ENCODE measurements around the gene PCSK6. TPM values are rescaled to one million over a fixed set of nuclear protein-coding genes. Genes with fewer than 3 reads are reported as not detected.
A peak's percentile ranks its signal among the peaks of the same experiment; 100 is the strongest.

The PCSK6 gene
- total RNA-seq, 1 experiment from 2014 or later, result 2.9 TPM

- peaks cover 5% of the 10 kb centered on the region for H3K27me3 Mint-ChIP-seq (ENCODE audit: low read depth)
- CTCF ChIA-PET, result no interaction called here
- H3K4me1 Mint-ChIP-seq, result peaks cover 6% of the 10 kb centered on the region
- POLR2A ChIA-PET, result no interaction called here
- H3K27ac Mint-ChIP-seq, result no peak overlapping the region
- H3K36me3 Mint-ChIP-seq, result no peaks in the 10 kb centered on the region
- ATAC-seq (no peak), DNase-seq (ENCODE audit: low spot score) (no peak)
- H3K4me3 Mint-ChIP-seq, result no peak overlapping the region
- no peaks in the 10 kb centered on the region for H3K9me3 Mint-ChIP-seq
- TF ChIP-seq GABPB1 (CRISPR knock-in tag; IDR thresholded peaks at IDR 0.05), result peak; percentile 91
- TF ChIP-seq ELF4 (CRISPR knock-in tag; IDR thresholded peaks at IDR 0.05; ENCODE audit: low read depth), result no peak
Observed at GRCh38 chr15:101324524-101325177, 164.9 kb downstream of the PCSK6 start.

- Mint-ChIP-seq H3K4me3 (no peak overlapping the region), H3K27me3 (ENCODE audit: low read depth) (peaks cover 3% of the 10 kb centered on the region), H3K9me3 (no peaks in the 10 kb centered on the region), H3K27ac (no peak overlapping the region), H3K36me3 (no peaks in the 10 kb centered on the region), H3K4me1 (peaks cover 6% of the 10 kb centered on the region)
- POLR2A ChIA-PET, result no interaction called here
- ATAC-seq (no peak), DNase-seq (ENCODE audit: low spot score) (no peak)
- CTCF ChIA-PET, result interaction anchor here (0.7 kb wide), 1 partner anchor 318 kb away, joined by 3 read pairs; no protein-coding TSS in a partner anchor
- TF ChIP-seq ETV6 (CRISPR knock-in tag; IDR thresholded peaks at IDR 0.05), result no peak
- TF ChIP-seq NFATC4 (CRISPR knock-in tag; IDR thresholded peaks at IDR 0.05), result no peak
- no peak for TF ChIP-seq SMAD4 (CRISPR knock-in tag; IDR thresholded peaks at IDR 0.05)
- TF ChIP-seq, protein P1, sequence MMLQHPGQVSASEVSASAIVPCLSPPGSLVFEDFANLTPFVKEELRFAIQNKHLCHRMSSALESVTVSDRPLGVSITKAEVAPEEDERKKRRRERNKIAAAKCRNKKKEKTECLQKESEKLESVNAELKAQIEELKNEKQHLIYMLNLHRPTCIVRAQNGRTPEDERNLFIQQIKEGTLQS (CRISPR knock-in tag; conservative IDR thresholded peaks at IDR 0.05), result no peak
- TF ChIP-seq JUN (CRISPR knock-in tag; IDR thresholded peaks at IDR 0.05), result no peak
- TF ChIP-seq ZNF317 (CRISPR knock-in tag; IDR thresholded peaks at IDR 0.05; ENCODE audit: borderline replicate concordance, low read depth), result no peak
- TF ChIP-seq MXD4 (CRISPR knock-in tag; IDR thresholded peaks at IDR 0.05; ENCODE audit: borderline replicate concordance), result no peak
- TF ChIP-seq FOXK1 (CRISPR knock-in tag; IDR thresholded peaks at IDR 0.05), result no peak
Observed at GRCh38 chr15:101323793-101324523, 165.5 kb downstream of the PCSK6 start.

- no peak overlapping the region for H3K27ac Mint-ChIP-seq
- no peaks in the 10 kb centered on the region for H3K9me3 Mint-ChIP-seq
- no peak for ATAC-seq
- peaks cover 6% of the 10 kb centered on the region for H3K4me1 Mint-ChIP-seq
- H3K36me3 Mint-ChIP-seq, result no peaks in the 10 kb centered on the region
- CTCF ChIA-PET, result interaction anchor here (0.7 kb wide), 1 partner anchor 319 kb away, joined by 3 read pairs; no protein-coding TSS in a partner anchor
- no peak for DNase-seq (ENCODE audit: low spot score)
- POLR2A ChIA-PET, result no interaction called here
- TF ChIP-seq, protein P2, sequence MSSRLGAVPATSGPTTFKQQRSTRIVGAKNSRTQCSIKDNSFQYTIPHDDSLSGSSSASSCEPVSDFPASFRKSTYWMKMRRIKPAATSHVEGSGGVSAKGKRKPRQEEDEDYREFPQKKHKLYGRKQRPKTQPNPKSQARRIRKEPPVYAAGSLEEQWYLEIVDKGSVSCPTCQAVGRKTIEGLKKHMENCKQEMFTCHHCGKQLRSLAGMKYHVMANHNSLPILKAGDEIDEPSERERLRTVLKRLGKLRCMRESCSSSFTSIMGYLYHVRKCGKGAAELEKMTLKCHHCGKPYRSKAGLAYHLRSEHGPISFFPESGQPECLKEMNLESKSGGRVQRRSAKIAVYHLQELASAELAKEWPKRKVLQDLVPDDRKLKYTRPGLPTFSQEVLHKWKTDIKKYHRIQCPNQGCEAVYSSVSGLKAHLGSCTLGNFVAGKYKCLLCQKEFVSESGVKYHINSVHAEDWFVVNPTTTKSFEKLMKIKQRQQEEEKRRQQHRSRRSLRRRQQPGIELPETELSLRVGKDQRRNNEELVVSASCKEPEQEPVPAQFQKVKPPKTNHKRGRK (CRISPR knock-in tag; IDR thresholded peaks at IDR 0.05; ENCODE audit: borderline replicate concordance), result no peak
- TF ChIP-seq TCF7 (CRISPR knock-in tag; IDR thresholded peaks at IDR 0.05; ENCODE audit: low read depth) (no peak), RORB (CRISPR knock-in tag; IDR thresholded peaks at IDR 0.05) (no peak), CBFB (CRISPR knock-in tag; IDR thresholded peaks at IDR 0.05; ENCODE audit: low read depth) (no peak), SP1 (CRISPR knock-in tag; conservative IDR thresholded peaks at IDR 0.05) (no peak), ATF2 (CRISPR knock-in tag; IDR thresholded peaks at IDR 0.05; ENCODE audit: borderline replicate concordance, low read depth) (no peak)
- H3K4me3 Mint-ChIP-seq, result no peak overlapping the region
- H3K27me3 Mint-ChIP-seq (ENCODE audit: low read depth), result 0 out of 2 replicates have a peak, but pooled peaks cover 2% of the 10 kb centered on the region
Observed at GRCh38 chr15:101322854-101323477, 166.5 kb downstream of the PCSK6 start.
